Endothelial cell of umbilical vein (primary cell): ENCODE data around the gene SPOPL. TPM values are rescaled to one million over a fixed set of nuclear protein-coding genes. Genes with fewer than 3 reads are reported as not detected.

Source experiments
- BruUV-seq: library from RNA; stranded (reverse); fragments of 400-500 nt; replicated peaks from 2 replicates; lab custom pipeline; 2021; lab: Mats Ljungman, UMichigan
- CTCF ChIA-PET: fragments of 300-600, 350-600 bp; sonication (Branson Sonifier 250); formaldehyde crosslinking; loops from one replicate; lab custom pipeline; 2021; ENCODE audit warnings: antibody characterized with exemption, inconsistent platforms; lab: Charles Lee
- POLR2A ChIA-PET: fragments of 300-600, 350-600 bp; sonication (Branson Sonifier 250); formaldehyde crosslinking; loops from one replicate; lab custom pipeline; 2021; ENCODE audit warnings: antibody characterized with exemption, inconsistent platforms; lab: Charles Lee
- DNase-seq: peaks from one replicate; pipeline ENCODE4 v3.0.0-alpha.2; 2011; ENCODE audit warnings: low read depth, low spot score
- FAIRE-seq: peaks from 2 replicates; lab custom pipeline; 2011; peaks lifted over from hg19 to GRCh38; lab: Jason Lieb, UNC
- H2AFZ ChIP-seq: 2 replicates; pipeline ENCODE4 v1.6.0; 2012; ENCODE audit warnings: low read depth, low read length, control low read depth, inconsistent platforms
- H3K27ac ChIP-seq: 2 replicates; pipeline ENCODE4 v1.5.1; 2011; ENCODE audit warnings: low read depth, mild to moderate bottlenecking, control low read depth, low read length, moderate library complexity; ENCODE audit not compliant: insufficient read depth
- H3K27me3 ChIP-seq, 2 experiments: 2 replicates each; pipeline versions ENCODE4 v1.6.0 to v1.6.1; 2011; ENCODE audit warnings: low read length in 2 of 2, mixed read lengths in 1 of 2; ENCODE audit not compliant: control insufficient read depth in 2 of 2, insufficient read depth in 2 of 2
- H3K36me3 ChIP-seq, 2 experiments: 2 replicates in 1 of 2; 3 replicates in 1 of 2; pipeline ENCODE4 v1.5.1; 2011; ENCODE audit warnings: low read length in 2 of 2, mild to moderate bottlenecking in 1 of 2, moderate library complexity in 1 of 2; ENCODE audit not compliant: control insufficient read depth in 2 of 2, insufficient read depth in 2 of 2; ENCODE audit errors: extremely low read depth in 1 of 2
- H3K4me1 ChIP-seq: 3 replicates; pipeline ENCODE4 v1.5.1; 2011; ENCODE audit warnings: mild to moderate bottlenecking, low read length; ENCODE audit not compliant: control insufficient read depth, insufficient read depth; ENCODE audit errors: extremely low read depth
- H3K4me2 ChIP-seq: 2 replicates; pipeline ENCODE4 v1.6.1; 2011; ENCODE audit warnings: low read length, control low read depth, mixed read lengths; ENCODE audit not compliant: insufficient read depth
- H3K4me3 ChIP-seq, 3 experiments: fragments of 200-600 bp in 1 of 3; sonication (generic), shearing (Covaris generic) in 1 of 3; replicated peaks in 1 of 3; 2 replicates each; pipeline ENCODE4 v1.5.1; 2011 to 2016; ENCODE audit warnings: control low read depth in 3 of 3, low read length in 3 of 3, mild to moderate bottlenecking in 2 of 3, inconsistent platforms in 1 of 3, low read depth in 1 of 3, moderate library complexity in 1 of 3; ENCODE audit not compliant: insufficient read depth in 1 of 3
- H3K79me2 ChIP-seq: 2 replicates; pipeline ENCODE4 v1.6.0; 2012; ENCODE audit warnings: low read length, inconsistent platforms; ENCODE audit not compliant: control insufficient read depth, insufficient read depth
- H3K9ac ChIP-seq: replicated peaks from 2 replicates; pipeline ENCODE3; 2011; ENCODE audit warnings: low read length, control low read depth; ENCODE audit not compliant: insufficient read depth; ENCODE audit errors: extremely low read depth
- H3K9me1 ChIP-seq: replicated peaks from 3 replicates; pipeline ENCODE4 v1.6.0; 2011; ENCODE audit warnings: mild to moderate bottlenecking, low read length; ENCODE audit not compliant: control insufficient read depth, insufficient read depth; ENCODE audit errors: extremely low read depth
- H3K9me3 ChIP-seq: replicated peaks from 2 replicates; pipeline ENCODE4 v1.5.1; 2012; ENCODE audit warnings: low read length, inconsistent platforms; ENCODE audit not compliant: control insufficient read depth, insufficient read depth
- H4K20me1 ChIP-seq: replicated peaks from 2 replicates; pipeline ENCODE3; 2011; ENCODE audit warnings: mild to moderate bottlenecking, low read length; ENCODE audit not compliant: control insufficient read depth, insufficient read depth; ENCODE audit errors: extremely low read depth
- EZH2 ChIP-seq: IDR thresholded peaks from 2 replicates; pipeline ENCODE4 v1.6.1; 2012; ENCODE audit warnings: borderline replicate concordance, low read depth, mild to moderate bottlenecking, moderate library complexity, low read length, inconsistent platforms; ENCODE audit not compliant: severe bottlenecking
- FOS ChIP-seq: IDR thresholded peaks from 2 replicates; pipeline ENCODE4 v1.6.1; 2011; ENCODE audit warnings: mild to moderate bottlenecking, low read length, moderate library complexity, borderline replicate concordance; ENCODE audit not compliant: insufficient read depth
- GATA2 ChIP-seq: IDR thresholded peaks from 2 replicates; pipeline ENCODE4 v1.7.0; 2011; ENCODE audit warnings: low read depth, mild to moderate bottlenecking, moderate library complexity, mixed read lengths, low read length; ENCODE audit not compliant: insufficient read length, insufficient read depth
- JUN ChIP-seq: IDR thresholded peaks from 2 replicates; pipeline ENCODE4 v1.6.1; 2011; ENCODE audit warnings: borderline replicate concordance, low read depth; ENCODE audit not compliant: insufficient read length, insufficient read depth
- MYC ChIP-seq: IDR thresholded peaks from one replicate; pipeline ENCODE4 v1.6.1; 2011; ENCODE audit warnings: mild to moderate bottlenecking, low read depth, low read length
- POLR2A ChIP-seq: IDR thresholded peaks from 2 replicates; pipeline ENCODE4 v1.6.1; 2012; ENCODE audit warnings: low read depth, mild to moderate bottlenecking, control low read depth, low read length
- POLR2AphosphoS5 ChIP-seq: IDR thresholded peaks from 2 replicates; pipeline ENCODE4 v1.6.1; 2012; ENCODE audit warnings: low read depth, mild to moderate bottlenecking, control low read depth, low read length, moderate library complexity; ENCODE audit not compliant: insufficient read depth
- dilution Hi-C: fragments of 300-500 bp; cut with MboI; formaldehyde crosslinking; loops from one replicate; pipeline ENCODE4 v1.15.0; 2019; ENCODE audit warnings: low sequenced_read_pairs; ENCODE audit not compliant: extremely low pct_ligation_motif_present
- intact Hi-C: fragments of 100-400 bp; cut with micrococcal nuclease; formaldehyde crosslinking; loops from one replicate; pipeline ENCODE4 v1.10.0; 2022
- polyA plus RNA-seq, 4 experiments: library from polyadenylated mRNA; depleted of rRNA in 3 of 4; stranded (reverse) in 3 of 4; unstranded in 1 of 4; fragments of >200 nt; gene quantifications; 2 replicates each; pipeline versions ENCODE4 v1.2.1 to v1.2.3, GENCODE V29; 2011 to 2012; ENCODE audit warnings: missing spikeins in 1 of 4
- total RNA-seq: library from RNA; stranded (reverse); gene quantifications from 2 replicates; pipeline ENCODE4 v1.2.3, GENCODE V29; 2021
- TF ChIP-seq, protein P1 (sequence below), 2 donors: IDR thresholded peaks; 1 replicate in 1 of 2; 2 replicates in 1 of 2; pipeline ENCODE4 v1.5.1; 2011; ENCODE audit warnings: low read length in 2 of 2, mild to moderate bottlenecking in 2 of 2, moderate library complexity in 2 of 2, control low read depth in 1 of 2, inconsistent platforms in 1 of 2, low read depth in 1 of 2; ENCODE audit not compliant: insufficient read depth in 1 of 2; ENCODE audit errors: extremely low read depth in 1 of 2
- TF ChIP-seq, protein P2 (sequence below): IDR thresholded peaks from 2 replicates; pipeline ENCODE4 v1.6.1; 2011; ENCODE audit not compliant: insufficient read depth, insufficient read length

The SPOPL gene
- total and polyA plus RNA-seq, 2 donors (not counting 3 experiments of a cell fraction or from before 2014, with no cell fraction given), result 3.1 to 17.4 TPM

- Histone ChIP-seq H3K27ac (no peak overlapping the region), H3K27me3 (no peaks in the 10 kb centered on the region), H3K9me3 (no peaks in the 10 kb centered on the region), H3K36me3 (no peaks in the 10 kb centered on the region), H2AFZ (no peak overlapping the region), H4K20me1 (no peaks in the 10 kb centered on the region), H3K9ac (no peak overlapping the region), H3K4me2 (no peak overlapping the region), H3K79me2 (peaks cover 3% of the 10 kb centered on the region), H3K4me1 (peaks cover 8% of the 10 kb centered on the region), H3K4me3 (no peak overlapping the region), H3K9me1 (no peaks in the 10 kb centered on the region)
- FAIRE-seq, result peak; percentile 4
- no peak for DNase-seq
- BruUV-seq, result no TSS peak
- TF ChIP-seq GATA2 (no peak), FOS (no peak), EZH2 (no peak), MYC (no peak), JUN (no peak), POLR2A (no peak), POLR2AphosphoS5 (no peak)
- TF ChIP-seq, protein P1, sequence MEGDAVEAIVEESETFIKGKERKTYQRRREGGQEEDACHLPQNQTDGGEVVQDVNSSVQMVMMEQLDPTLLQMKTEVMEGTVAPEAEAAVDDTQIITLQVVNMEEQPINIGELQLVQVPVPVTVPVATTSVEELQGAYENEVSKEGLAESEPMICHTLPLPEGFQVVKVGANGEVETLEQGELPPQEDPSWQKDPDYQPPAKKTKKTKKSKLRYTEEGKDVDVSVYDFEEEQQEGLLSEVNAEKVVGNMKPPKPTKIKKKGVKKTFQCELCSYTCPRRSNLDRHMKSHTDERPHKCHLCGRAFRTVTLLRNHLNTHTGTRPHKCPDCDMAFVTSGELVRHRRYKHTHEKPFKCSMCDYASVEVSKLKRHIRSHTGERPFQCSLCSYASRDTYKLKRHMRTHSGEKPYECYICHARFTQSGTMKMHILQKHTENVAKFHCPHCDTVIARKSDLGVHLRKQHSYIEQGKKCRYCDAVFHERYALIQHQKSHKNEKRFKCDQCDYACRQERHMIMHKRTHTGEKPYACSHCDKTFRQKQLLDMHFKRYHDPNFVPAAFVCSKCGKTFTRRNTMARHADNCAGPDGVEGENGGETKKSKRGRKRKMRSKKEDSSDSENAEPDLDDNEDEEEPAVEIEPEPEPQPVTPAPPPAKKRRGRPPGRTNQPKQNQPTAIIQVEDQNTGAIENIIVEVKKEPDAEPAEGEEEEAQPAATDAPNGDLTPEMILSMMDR (IDR thresholded peaks at IDR 0.05; ENCODE audit: extremely low read depth in 1 of 2, insufficient read depth in 1 of 2, low read depth in 1 of 2, low read length in 2 of 2), result no peak
- TF ChIP-seq, protein P2, sequence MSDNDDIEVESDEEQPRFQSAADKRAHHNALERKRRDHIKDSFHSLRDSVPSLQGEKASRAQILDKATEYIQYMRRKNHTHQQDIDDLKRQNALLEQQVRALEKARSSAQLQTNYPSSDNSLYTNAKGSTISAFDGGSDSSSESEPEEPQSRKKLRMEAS, result no peak
- POLR2A ChIA-PET, result no interaction called here
- intact Hi-C loops (no loop called here), dilution Hi-C loops (no loop called here)
- CTCF ChIA-PET, result interaction anchor here (1.3 kb wide), 1 partner anchor 11 kb away, joined by 4 read pairs; no protein-coding TSS in a partner anchor
These were observed 4.3 kb upstream of the SPOPL start for GRCh38 chr2:138497294-138497693.
